Activated B cell treated with CpG ODN at 0.5 μM for 24 hours (primary cell): ENCODE data around the gene ARL14EPL. TPM values are rescaled to one million over a fixed set of nuclear protein-coding genes. Genes with fewer than 3 reads are reported as not detected.

Experiments
- ATAC-seq: fragments of 200-7000 bp; cut with Tn5 transposase; one replicate; pipeline ENCODE4 v1.10.0; 2021; ENCODE audit warnings: low read depth, mild to moderate bottlenecking, moderate library complexity
- CTCF ChIA-PET: fragments of 350-600 bp; sonication (Branson Sonifier 250); formaldehyde crosslinking; loops from one replicate; lab custom pipeline; 2021; ENCODE audit warnings: antibody characterized with exemption; lab: Charles Lee
- POLR2A ChIA-PET: fragments of 350-600 bp; sonication (Branson Sonifier 250); formaldehyde crosslinking; loops from one replicate; lab custom pipeline; 2021; ENCODE audit warnings: antibody characterized with exemption; lab: Charles Lee
- DNase-seq: peaks from one replicate; pipeline ENCODE4 v3.0.0; 2022
- H3K27ac Mint-ChIP-seq: one replicate; pipeline ENCODE4 v1.8.0; 2020; ENCODE audit warnings: mixed read lengths
- H3K27me3 Mint-ChIP-seq: one replicate; pipeline ENCODE4 v1.8.0; 2021; ENCODE audit warnings: mixed read lengths
- H3K36me3 Mint-ChIP-seq: one replicate; pipeline ENCODE4 v1.8.0; 2021; ENCODE audit warnings: low read depth, mixed read lengths
- H3K4me1 Mint-ChIP-seq: one replicate; pipeline ENCODE4 v1.8.0; 2021; ENCODE audit warnings: mixed read lengths
- H3K4me3 Mint-ChIP-seq: one replicate; pipeline ENCODE4 v1.8.0; 2020; ENCODE audit warnings: mild to moderate bottlenecking, mixed read lengths
- H3K9me3 Mint-ChIP-seq: one replicate; pipeline ENCODE4 v1.8.0; 2020; ENCODE audit warnings: mixed read lengths
- CTCF ChIP-seq: fragments of 200-600 bp; IDR thresholded peaks from one replicate; pipeline ENCODE4 v1.8.0; 2022; ENCODE audit warnings: antibody characterized with exemption, mild to moderate bottlenecking
- intact Hi-C: fragments of 100-400 bp; cut with micrococcal nuclease; formaldehyde crosslinking; loops from one replicate; pipeline ENCODE4 v1.15.1; 2024
- total RNA-seq: library from RNA; stranded (reverse); gene quantifications from 2 replicates; pipeline ENCODE4 v1.2.3, GENCODE V29; 2022

The ARL14EPL gene
- not detected in 2 replicates for total RNA-seq

- Mint-ChIP-seq H3K9me3 (no peaks in the 10 kb centered on the region), H3K36me3 (no peaks in the 10 kb centered on the region), H3K27ac (peak within 1 kb of the TSS; percentile 57), H3K4me3 (peak within 1 kb of the TSS; percentile 29), H3K27me3 (no peaks in the 10 kb centered on the region), H3K4me1 (peaks cover 41% of the 10 kb centered on the region)
- peak; percentile 82 for ATAC-seq
- DNase-seq: no peak
- intact Hi-C loops: no loop called here
- CTCF ChIA-PET: interaction anchor here (1.6 kb wide), 1 partner anchor 397 kb away, joined by 6 read pairs; no protein-coding TSS in a partner anchor
- TF ChIP-seq CTCF: no peak
- POLR2A ChIA-PET: no interaction called here
Measured at GRCh38 chr5:116032094-116032517, at the start of gene ARL14EPL. Gene ARL14EPL (plus strand): TSS chr5:116032472. CDS start chr5:116051466, 18,994 bp downstream.

- intact Hi-C loops: no loop called here
- POLR2A ChIA-PET: no interaction called here
- Mint-ChIP-seq H3K36me3 (no peaks in the 10 kb centered on the region), H3K4me3 (no peak overlapping the region), H3K27me3 (peaks cover 3% of the 10 kb centered on the region), H3K4me1 (peaks cover 4% of the 10 kb centered on the region), H3K9me3 (no peaks in the 10 kb centered on the region), H3K27ac (no peak overlapping the region)
- ATAC-seq (no peak), DNase-seq (no peak)
- no peak for TF ChIP-seq CTCF
- CTCF ChIA-PET: no interaction called here
Measured at GRCh38 chr5:115983519-115983918, 48.8 kb upstream of the ARL14EPL start.

- no peak for DNase-seq
- CTCF ChIA-PET: no interaction called here
- Mint-ChIP-seq H3K36me3 (no peaks in the 10 kb centered on the region), H3K9me3 (no peaks in the 10 kb centered on the region), H3K4me1 (no peaks in the 10 kb centered on the region), H3K27me3 (no peaks in the 10 kb centered on the region), H3K4me3 (no peak overlapping the region), H3K27ac (no peak overlapping the region)
- POLR2A ChIA-PET: no interaction called here
- intact Hi-C loops: no loop called here
- no peak for ATAC-seq
- TF ChIP-seq CTCF: no peak
Measured at GRCh38 chr5:115985802-115986757, 46.2 kb upstream of the ARL14EPL start.

- ChIA-PET CTCF (no interaction called here), POLR2A (no interaction called here)
- no peak for DNase-seq
- H3K9me3 Mint-ChIP-seq: no peaks in the 10 kb centered on the region
- no peak for TF ChIP-seq CTCF
- H3K4me3 Mint-ChIP-seq: no peak overlapping the region
- no peaks in the 10 kb centered on the region for H3K27me3 Mint-ChIP-seq
- H3K4me1 Mint-ChIP-seq: no peaks in the 10 kb centered on the region
- no peaks in the 10 kb centered on the region for H3K36me3 Mint-ChIP-seq
- no peak for ATAC-seq
- no peak overlapping the region for H3K27ac Mint-ChIP-seq
- intact Hi-C loops: no loop called here
Measured at GRCh38 chr5:115988002-115988401, 44.3 kb upstream of the ARL14EPL start.

GRCh38 chr5:115992848-115993350 lies 39.4 kb upstream of the ARL14EPL start:
- Mint-ChIP-seq H3K36me3 (no peaks in the 10 kb centered on the region), H3K27ac (no peak overlapping the region), H3K27me3 (no peaks in the 10 kb centered on the region), H3K4me1 (no peaks in the 10 kb centered on the region), H3K4me3 (no peak overlapping the region), H3K9me3 (no peaks in the 10 kb centered on the region)
- ChIA-PET POLR2A (no interaction called here), CTCF (no interaction called here)
- no peak for ATAC-seq
- no peak for TF ChIP-seq CTCF
- intact Hi-C loops: no loop called here
- DNase-seq: no peak
